ENCODE results near the gene FASN.

- TF ChIP-seq CTCF (conservative IDR thresholded peaks at IDR 0.05), result no peak
- TF ChIP-seq ZFX (IDR thresholded peaks at IDR 0.05), result no peak; the same call in 1 of the 2 replicates
These were observed 2.7 kb upstream of the FASN start for GRCh38 chr17:82100502-82101298.
